HG03135 (cell line): Measurements from ENCODE around the gene RAB6A.

Experiments
- ATAC-seq: cut with Tn5 transposase; IDR thresholded peaks from one replicate; pipeline ENCODE4 v1.9.1; 2021; ENCODE audit warnings: mild to moderate bottlenecking, moderate library complexity; ENCODE audit not compliant: unreplicated experiment

RAB6A gene

GRCh38 chr11:73656985-73657384 is 103.9 kb downstream of the RAB6A start:
- ATAC-seq = no peak

GRCh38 chr11:73655686-73656085 is 105.2 kb downstream of the RAB6A start:
- ATAC-seq = no peak

- ATAC-seq = no peak
Observed at GRCh38 chr11:73654482-73655021, 106.3 kb downstream of the RAB6A start.

DNA sequence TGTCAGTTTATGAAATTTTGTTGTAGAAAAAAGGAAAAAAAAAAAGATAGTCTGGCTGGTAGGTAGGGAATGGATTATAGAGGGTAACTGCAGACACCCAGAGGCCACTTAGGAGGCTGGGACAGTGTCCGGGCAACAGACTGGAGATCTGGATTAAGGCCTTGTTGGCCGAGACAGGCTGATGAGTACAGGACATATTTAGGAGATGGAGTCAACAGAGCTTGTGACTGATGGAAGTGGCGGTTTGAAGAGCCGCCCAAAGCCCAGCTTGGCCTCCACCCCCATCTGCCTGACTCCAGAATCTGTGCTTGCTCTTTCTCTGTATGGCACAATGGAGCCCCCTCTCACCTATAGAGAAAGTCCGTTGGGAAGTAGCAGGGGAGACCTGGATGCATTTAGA is 106.9 kb downstream of the RAB6A start:
- no peak for ATAC-seq

GRCh38 chr11:73652856-73653559 is 107.9 kb downstream of the RAB6A start:
- ATAC-seq = no peak

GRCh38 chr11:73652046-73652730 is 108.7 kb downstream of the RAB6A start:
- ATAC-seq = no peak

- ATAC-seq = no peak
Observed at GRCh38 chr11:73651661-73652045, 109.2 kb downstream of the RAB6A start.

GRCh38 chr11:73651252-73651651 is 109.6 kb downstream of the RAB6A start:
- ATAC-seq = no peak

GRCh38 chr11:73650400-73650799 is 110.5 kb downstream of the RAB6A start:
- ATAC-seq = no peak

- no peak for ATAC-seq
Observed at GRCh38 chr11:73649206-73649605, 111.7 kb downstream of the RAB6A start.

GRCh38 chr11:73648571-73649046 is 112.3 kb downstream of the RAB6A start:
- ATAC-seq = no peak

GRCh38 chr11:73648121-73648520 is 112.8 kb downstream of the RAB6A start:
- ATAC-seq = no peak

DNA sequence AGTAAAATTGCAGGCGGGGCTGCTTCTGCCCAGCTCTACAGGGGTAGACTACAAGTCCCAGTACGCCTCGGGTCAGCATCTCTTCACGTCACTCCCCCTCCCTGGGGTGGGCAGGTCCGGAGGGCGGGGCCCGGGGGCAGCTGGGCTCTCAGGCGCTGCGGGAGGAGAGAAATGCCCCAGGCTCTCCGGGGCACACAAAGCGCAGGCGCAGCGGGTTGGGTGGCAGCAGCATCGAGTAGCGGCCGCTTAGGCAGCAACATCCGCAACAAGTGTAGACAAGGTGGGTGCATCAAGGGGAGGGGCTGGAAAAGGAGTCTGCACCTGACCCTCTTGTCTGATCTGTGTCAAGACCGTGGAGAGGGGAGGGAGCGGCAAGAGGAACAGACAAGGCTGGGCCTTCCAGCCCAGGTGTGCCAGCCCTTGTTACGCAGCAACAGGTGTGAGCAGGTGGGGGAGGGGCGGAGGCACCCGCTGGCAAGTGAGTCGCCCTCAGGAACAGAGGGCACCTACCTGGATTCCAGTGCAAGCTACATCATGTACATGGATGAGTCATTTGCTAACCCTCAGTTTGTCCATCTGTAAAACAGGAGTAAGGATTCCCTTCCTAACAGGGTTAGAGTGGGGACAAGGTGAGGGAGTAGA is 113.3 kb downstream of the RAB6A start:
- peak; percentile 83 for ATAC-seq

DNA sequence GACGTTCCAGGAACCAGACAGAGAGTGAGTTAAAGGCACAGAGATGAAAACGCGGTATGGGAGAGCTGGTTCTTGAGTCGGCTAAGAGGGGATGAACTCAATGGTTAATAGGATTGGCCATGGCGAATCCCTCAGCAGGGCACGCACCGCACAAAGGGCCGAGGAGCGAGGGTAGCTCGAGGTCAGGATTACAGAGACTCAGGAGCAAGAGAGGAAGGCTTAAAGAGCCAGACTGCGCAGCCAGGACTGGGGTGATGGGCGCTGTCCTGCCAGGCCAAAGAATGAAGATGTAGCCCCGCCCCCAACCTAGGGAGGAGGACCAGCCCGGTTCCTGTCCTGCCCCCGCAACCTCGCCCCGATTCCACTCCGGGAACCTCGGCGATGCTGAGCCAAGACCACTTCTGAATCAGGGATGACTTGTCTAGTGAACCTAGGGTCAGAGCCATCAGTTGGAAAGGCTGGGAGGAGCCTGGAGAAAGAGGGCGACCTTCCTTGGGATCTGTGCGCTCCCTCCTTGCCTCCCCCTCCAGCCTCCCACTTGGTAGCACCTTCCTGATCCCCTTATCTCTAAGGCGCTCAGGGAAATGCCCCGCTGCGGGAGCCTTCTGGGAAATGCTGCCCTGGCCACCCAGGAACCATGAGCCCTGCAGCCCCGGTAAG is 114.8 kb downstream of the RAB6A start, which contains the start of gene PLEKHB1:
TSS of gene PLEKHB1 (plus strand) at position 610 of the 660 bp plus-strand sequence. CDS start at position 638, 28 bp downstream.
- no peak for ATAC-seq

DNA sequence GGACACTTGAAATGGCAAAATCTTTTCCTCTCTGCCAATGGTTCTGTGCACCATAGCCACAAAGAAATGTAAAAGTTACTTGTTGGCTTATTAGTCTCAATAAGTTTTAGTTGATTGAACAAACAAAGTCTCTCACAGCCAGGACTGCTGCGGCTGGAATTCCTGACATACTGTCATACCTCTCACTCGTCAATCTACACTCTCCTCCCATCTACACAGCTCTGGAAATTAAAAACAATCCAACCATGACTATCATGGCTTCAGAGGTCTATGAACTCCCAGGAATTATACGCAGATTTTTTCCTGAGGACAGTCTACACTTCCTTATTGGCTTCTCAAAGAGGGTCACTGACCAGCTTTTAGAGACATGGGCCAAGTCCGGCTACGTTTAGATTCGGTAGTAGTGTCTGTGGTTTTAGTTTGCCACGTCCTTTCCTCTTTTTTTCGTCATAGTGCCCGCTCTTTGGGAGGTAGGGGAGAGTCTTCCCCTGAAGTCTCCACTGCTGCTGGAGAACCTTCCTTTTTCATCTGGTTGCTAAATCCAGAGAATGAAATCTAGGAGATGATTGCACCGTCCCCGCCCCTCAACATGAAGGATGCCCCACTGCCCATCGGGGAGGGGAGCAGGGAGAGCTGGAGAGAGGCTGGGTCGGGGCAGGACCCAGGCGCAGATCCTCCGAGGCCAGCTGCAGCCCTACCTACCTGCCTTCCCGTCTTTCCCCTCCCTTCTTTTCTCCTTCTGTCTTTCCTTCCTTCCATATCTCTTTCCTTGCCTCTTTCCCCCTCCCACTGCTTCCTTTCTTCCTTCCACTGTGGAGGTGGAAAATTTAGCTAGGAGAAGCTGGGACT is 115.5 kb downstream of the RAB6A start:
- no peak for ATAC-seq

- no peak for ATAC-seq
Observed at GRCh38 chr11:73641668-73642067, 119.2 kb downstream of the RAB6A start.

GRCh38 chr11:73640592-73640991 is 120.3 kb downstream of the RAB6A start:
- no peak for ATAC-seq

DNA sequence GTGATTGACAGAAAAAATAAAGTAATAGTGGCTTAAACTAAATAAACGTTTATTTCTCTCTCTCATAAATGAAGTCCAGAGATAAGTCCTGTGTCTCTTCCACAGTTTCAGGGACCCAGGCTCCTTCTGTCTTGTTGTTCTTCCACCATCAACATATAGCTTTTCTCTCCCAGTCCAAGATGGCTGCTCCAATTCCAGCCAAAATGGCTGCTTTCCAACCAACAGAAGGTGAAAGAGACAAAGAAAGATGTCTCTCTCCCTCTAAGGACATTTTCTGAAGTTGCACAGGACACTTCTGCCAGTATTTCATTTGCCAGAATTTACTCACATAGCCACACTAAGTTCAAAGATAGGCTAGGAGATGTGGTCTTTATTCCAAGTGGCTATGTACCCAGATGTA is 123.9 kb downstream of the RAB6A start:
- ATAC-seq = no peak

DNA sequence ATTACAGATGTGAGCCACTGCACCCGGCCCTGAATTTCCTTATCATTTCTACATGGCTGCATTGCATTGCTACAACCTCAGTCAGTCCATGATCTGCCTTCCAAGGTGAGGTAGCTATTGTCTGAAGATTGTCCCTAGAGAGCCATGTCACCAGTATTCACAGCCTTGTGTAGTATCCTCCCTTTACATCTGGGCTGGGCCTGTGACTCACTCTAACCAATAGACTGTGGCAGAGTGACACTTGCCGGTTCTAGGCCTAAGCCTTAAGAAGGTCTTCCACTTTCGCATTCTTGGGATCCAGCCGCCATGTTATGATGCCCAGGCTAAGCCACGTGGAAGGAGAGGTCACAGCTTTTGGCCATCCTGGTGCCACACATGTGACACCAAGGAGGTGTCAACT is 124.6 kb downstream of the RAB6A start:
- ATAC-seq = no peak

DNA sequence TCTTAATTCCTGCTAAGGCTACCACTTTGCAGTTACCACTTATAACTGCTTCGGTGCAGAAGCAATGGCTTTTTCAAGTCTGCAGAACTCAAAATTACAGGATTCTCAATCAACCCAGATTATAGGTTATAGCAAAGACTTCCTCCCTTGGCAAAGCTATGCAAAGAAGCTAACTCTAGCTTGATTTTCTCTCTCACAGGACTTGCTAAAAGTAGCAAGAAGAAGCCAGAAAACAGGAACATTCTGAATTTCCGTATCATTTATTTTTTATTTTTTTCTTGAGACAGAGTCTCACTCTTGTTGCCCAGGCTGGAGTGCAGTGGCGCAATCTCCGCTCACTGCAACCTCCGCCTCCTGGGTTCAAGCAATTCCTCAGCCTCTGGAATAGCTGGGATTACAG is 125.2 kb downstream of the RAB6A start:
- no peak for ATAC-seq
